Glomerular endothelial cell (primary cell): Measurements from ENCODE around the gene KCNJ13. TPM values are rescaled to one million over a fixed set of nuclear protein-coding genes. Genes with fewer than 3 reads are reported as not detected.
"Not testable (repeated sequence)": the region's sequence is repeated elsewhere in the genome, so short reads cannot be mapped to it uniquely, and the experiment has no call there.

Source experiments
- DNase-seq: peaks from one replicate; pipeline ENCODE4 v3.0.0-alpha.2; 2011; ENCODE audit warnings: low read depth, low spot score; ENCODE audit errors: extremely low read depth
- total RNA-seq: library from RNA; depleted of rRNA; stranded (reverse); fragments of >200 nt; gene quantifications from 2 replicates; pipeline ENCODE4 v1.2.3, GENCODE V29; 2015

The KCNJ13 gene
- total RNA-seq, 1 donor from 2014 or later: not detected

- DNase-seq: no peak
Observed at GRCh38 chr2:232770207-232770606, 6.2 kb downstream of the KCNJ13 start.

GRCh38 chr2:232767866-232768265 is 8.5 kb downstream of the KCNJ13 start:
- DNase-seq: no peak

DNA sequence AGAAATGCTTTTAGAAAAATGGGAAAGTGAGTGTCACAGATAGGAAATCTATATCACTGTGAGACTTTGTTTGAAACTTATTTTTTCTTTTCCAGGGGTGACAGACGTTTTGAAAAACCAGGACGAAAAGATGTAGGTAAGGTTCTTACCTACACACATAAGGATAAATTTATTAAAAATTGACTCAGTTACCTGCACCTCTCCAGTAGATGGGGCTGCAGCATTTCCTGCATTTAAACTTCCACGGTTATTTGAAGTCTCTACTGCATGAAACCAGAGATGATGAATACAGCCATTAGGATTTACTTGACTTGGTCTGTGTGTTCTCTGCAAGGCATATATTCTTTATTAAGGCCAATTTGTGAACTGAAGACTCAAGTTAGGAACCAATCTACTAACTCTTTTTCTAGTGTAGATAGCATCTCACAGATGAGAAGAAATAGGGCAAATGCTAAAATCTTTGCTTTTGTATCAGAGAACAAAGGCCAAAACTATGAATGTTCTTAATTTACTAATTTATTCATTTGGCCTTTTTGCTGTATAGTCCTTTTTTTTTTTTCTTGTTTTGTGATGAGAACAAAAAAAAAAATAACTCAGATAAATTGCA is 15.0 kb downstream of the KCNJ13 start:
- DNase-seq: no peak

- DNase-seq: no peak
Observed at GRCh38 chr2:232757905-232758304, 18.5 kb downstream of the KCNJ13 start.

GRCh38 chr2:232750135-232750671 is 26.2 kb downstream of the KCNJ13 start:
- DNase-seq: no peak

DNA sequence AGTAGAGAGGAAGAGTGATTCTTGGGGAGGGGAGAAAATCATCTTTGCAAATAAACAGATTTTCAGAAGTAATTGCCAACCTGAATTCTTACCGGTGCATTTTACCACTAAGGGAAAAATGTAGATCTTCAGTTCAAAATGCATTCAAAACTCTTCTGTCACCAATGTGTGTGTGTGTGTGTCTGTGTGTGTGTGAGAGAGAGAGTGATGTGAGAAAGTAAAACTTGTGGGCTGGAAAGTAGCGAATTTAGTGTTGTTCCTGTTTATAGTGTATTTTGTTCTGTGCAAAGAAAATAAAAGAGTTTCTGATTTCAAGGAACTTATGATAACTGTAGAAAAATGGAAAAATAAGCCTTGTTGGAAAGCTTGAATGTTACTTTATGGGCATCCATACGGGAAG is 27.0 kb downstream of the KCNJ13 start:
- no peak for DNase-seq

DNA sequence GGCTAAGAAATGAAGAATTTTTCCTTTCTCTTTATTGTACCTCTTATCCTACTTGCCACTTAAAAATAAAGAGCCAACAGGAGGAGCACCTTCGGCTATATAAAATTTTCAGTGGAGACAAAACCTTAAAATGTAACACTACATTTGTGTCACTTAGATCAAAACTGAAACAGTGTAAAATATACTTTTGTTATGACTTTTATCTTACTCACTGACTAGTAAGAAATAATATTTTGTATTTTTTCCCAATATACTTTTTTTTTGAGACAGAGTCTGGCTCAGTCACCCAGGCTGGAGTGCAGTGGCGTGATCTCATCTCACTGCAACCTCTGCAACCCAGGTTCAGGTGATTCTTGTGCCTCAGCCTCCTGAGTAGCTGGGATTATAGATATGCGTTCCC is 28.3 kb downstream of the KCNJ13 start:
- DNase-seq: no peak

DNA sequence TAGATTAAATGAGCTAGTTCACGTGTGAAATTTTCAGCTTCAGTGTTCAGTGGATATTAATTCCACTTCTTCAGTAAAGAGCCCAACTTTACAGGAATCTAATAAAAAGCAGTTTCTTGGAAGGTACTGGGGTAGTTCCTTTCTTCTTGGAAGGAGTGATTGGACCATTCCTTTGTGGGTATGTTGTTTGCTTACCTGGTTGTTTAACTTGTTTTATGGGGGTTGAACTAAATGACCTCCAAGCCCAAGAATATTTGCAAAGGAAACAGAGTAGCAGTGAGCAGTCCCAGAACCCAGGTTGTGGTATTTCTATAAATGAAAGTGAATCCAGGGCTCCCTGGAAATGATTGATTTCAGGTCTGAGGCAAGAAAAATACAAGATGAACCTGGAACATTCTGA is 31.4 kb downstream of the KCNJ13 start:
- DNase-seq: no peak

GRCh38 chr2:232741972-232742371 is 34.4 kb downstream of the KCNJ13 start:
- no peak for DNase-seq

DNA sequence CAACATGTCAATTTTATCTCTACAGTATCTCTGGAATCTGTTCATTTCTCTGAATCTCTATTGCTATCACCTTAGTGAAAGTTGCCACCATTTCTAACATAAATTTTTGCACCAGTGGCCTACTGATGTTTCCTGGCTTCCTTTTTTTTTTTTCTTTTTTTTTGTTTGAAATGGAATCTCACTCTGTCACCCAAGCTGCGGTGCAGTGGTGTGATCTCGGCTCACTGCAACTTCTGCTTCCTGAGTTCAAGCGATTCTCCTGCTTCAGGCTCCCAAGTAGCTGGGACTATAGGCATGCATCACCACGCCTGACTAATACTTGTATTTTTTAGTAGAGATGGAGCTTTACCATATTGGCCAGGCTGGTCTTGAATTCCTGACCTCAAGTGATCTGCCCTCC is 35.1 kb downstream of the KCNJ13 start:
- DNase-seq: no peak

DNA sequence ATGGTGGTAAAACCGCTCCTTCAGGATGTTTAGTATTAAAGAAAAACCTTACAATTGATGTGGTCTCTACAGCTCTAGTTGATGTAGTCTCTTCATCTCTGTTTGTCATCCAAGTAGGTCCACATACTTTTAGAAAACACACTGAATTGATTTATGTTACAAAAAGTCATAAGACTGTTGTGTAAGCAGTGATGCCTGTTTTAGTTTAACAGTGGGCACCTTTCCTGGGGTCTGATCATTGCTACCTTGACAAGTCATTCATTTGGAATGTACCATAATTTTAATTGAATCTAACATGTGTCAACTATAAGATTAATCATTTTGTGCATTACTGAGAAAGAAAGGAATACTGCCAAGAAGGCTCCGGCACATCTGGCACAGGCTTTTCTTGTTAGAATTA is 44.9 kb downstream of the KCNJ13 start:
- DNase-seq: no peak

- no peak for DNase-seq
Observed at GRCh38 chr2:232728785-232729184, 47.6 kb downstream of the KCNJ13 start.

DNA sequence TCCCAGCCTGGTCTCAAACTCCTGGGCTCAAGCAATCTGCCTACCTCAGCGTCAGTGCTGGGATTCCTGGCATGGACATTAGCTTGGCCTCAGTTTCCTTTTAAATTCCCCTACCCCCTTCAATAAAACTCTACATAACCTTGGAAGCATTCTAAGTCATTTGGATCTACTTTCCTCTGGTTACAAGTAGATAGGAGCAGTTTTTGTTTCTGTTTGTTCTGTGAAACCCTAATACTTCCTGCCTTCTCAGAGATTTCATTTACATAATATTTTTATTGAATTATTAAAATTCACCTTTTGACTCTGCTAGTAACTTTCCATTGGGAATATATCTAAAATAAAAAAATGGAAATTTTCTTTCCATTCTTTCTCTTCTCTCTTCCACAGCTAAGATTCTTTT is 53.3 kb downstream of the KCNJ13 start:
- no peak for DNase-seq

- no peak for DNase-seq
Observed at GRCh38 chr2:232721882-232722281, 54.5 kb downstream of the KCNJ13 start.

DNA sequence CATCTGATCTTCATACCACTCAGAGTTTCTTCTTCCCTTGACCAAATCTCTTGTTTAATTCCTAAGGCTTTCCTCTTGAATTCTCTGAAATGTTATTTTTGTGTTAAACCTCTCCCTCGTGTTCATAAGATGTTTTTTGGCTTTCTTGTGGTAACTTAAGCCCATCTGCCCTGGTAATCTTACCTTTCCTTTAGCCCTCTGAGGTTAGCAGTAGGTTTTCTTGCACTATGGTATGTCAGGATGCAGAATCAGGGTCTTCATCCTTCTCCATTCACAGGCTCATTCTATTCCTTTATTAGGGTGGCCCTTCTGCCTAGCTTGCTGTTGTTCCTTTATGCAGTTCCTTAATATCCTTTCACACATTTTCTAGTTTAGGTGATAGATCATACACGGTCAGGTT is 55.1 kb downstream of the KCNJ13 start:
- no peak for DNase-seq

DNA sequence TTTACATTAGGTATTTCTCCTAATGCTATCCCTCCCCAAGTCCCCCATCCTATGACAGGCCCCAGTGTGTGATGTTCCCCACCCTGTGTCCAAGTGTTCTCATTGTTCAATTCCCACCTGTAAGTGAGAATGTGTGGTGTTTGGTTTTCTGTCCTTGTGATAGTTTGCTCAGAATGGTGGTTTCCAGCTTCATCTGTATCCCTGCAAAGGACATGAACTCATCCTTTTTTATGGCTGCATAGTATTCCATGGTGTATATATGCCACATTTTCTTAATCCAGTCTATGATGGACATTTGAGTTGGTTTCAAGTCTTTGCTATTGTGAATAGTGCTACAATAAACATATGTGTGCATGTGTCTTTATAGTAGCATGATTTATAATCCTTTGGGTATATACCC is 56.3 kb downstream of the KCNJ13 start:
- not testable (repeated sequence) for DNase-seq

Other genes with a start within 250 kb of the KCNJ13 start
- not detected in 2 replicates for gene CHRNG, start 236.9 kb downstream of the KCNJ13 start, total RNA-seq
- gene TIGD1, start 226.0 kb downstream of the KCNJ13 start, total RNA-seq: 2.4 and 3.8 TPM in 2 replicates
- gene EIF4E2, start 225.9 kb downstream of the KCNJ13 start, total RNA-seq: 82.7 and 91.4 TPM in 2 replicates
- gene EFHD1, start 143.0 kb downstream of the KCNJ13 start, total RNA-seq: 1.6 and 1.9 TPM in 2 replicates
- 35.2 and 52.5 TPM in 2 replicates for gene GIGYF2, start 79.2 kb downstream of the KCNJ13 start, total RNA-seq
- 0.39 and 2.1 TPM in 2 replicates for gene SNORC, start 93.7 kb upstream of the KCNJ13 start, total RNA-seq
- 0.19 and 0.47 TPM in 2 replicates for gene NGEF, start 236.7 kb upstream of the KCNJ13 start, total RNA-seq